A204.1 (cell line): ENCODE results near the gene SPSB4.
"Not testable (repeated sequence)": the region's sequence is repeated elsewhere in the genome, so short reads cannot be mapped to it uniquely, and the experiment has no call there.

ENCODE experiments used
- FAIRE-seq: peaks from 2 replicates; lab custom pipeline; 2012; peaks lifted over from hg19 to GRCh38; lab: Jason Lieb, UNC

SPSB4 gene

GRCh38 chr3:141050576-141051442, at the start of gene SPSB4:
Gene SPSB4 (plus strand): TSS chr3:141051347. CDS start chr3:141066105, 14,758 bp downstream.
- no peak for FAIRE-seq

- FAIRE-seq = no peak
Measured at GRCh38 chr3:141006344-141006743, 44.8 kb upstream of the SPSB4 start.

GRCh38 chr3:141009496-141009895, 41.7 kb upstream of the SPSB4 start:
- no peak for FAIRE-seq

GRCh38 chr3:141011232-141011996, 39.7 kb upstream of the SPSB4 start:
- FAIRE-seq = no peak

GRCh38 chr3:141011997-141012262, 39.2 kb upstream of the SPSB4 start:
- no peak for FAIRE-seq

GRCh38 chr3:141012571-141012970, 38.6 kb upstream of the SPSB4 start:
- no peak for FAIRE-seq

- FAIRE-seq = no peak
Measured at GRCh38 chr3:141015481-141015880, 35.7 kb upstream of the SPSB4 start.

GRCh38 chr3:141017366-141018322, 33.5 kb upstream of the SPSB4 start:
- not testable (repeated sequence) for FAIRE-seq

GRCh38 chr3:141019244-141019643, 31.9 kb upstream of the SPSB4 start:
- FAIRE-seq = no peak

- FAIRE-seq = no peak
Measured at GRCh38 chr3:141020143-141020830, 30.9 kb upstream of the SPSB4 start.

- no peak for FAIRE-seq
Measured at GRCh38 chr3:141021261-141021660, 29.9 kb upstream of the SPSB4 start.

GRCh38 chr3:141030296-141030695, 20.9 kb upstream of the SPSB4 start:
- FAIRE-seq = no peak

- FAIRE-seq = no peak
Measured at GRCh38 chr3:141039589-141039988, 11.6 kb upstream of the SPSB4 start.

- no peak for FAIRE-seq
Measured at GRCh38 chr3:141044695-141045641, 6.2 kb upstream of the SPSB4 start.

GRCh38 chr3:141045849-141046248, 5.3 kb upstream of the SPSB4 start:
- FAIRE-seq = no peak

- no peak for FAIRE-seq
Measured at GRCh38 chr3:141047168-141047567, 4.0 kb upstream of the SPSB4 start.

- no peak for FAIRE-seq
Measured at GRCh38 chr3:141049681-141050080, 1.5 kb upstream of the SPSB4 start.

GRCh38 chr3:141051443-141052200, 475 bp downstream of the SPSB4 start:
- no peak for FAIRE-seq

- no peak for FAIRE-seq
Measured at GRCh38 chr3:141052201-141053069, 1.3 kb downstream of the SPSB4 start.
